VCaP (cell line): ENCODE measurements around the gene DNAH8.

Experiments used
- H3K27ac ChIP-seq: fragments of 450-650 bp; 2 replicates; pipeline ENCODE4 v1.5.1; 2017
- CTCF ChIP-seq: fragments of 450-650 bp; conservative IDR thresholded peaks from 2 replicates; pipeline ENCODE4 v1.5.1; 2017; ENCODE audit warnings: mild to moderate bottlenecking, moderate library complexity

The DNAH8 gene

GRCh38 chr6:38797391-38797790 lies 82.3 kb downstream of the DNAH8 start:
- TF ChIP-seq CTCF = no peak
- peak overlapping the region; percentile 100 for H3K27ac ChIP-seq

DNA sequence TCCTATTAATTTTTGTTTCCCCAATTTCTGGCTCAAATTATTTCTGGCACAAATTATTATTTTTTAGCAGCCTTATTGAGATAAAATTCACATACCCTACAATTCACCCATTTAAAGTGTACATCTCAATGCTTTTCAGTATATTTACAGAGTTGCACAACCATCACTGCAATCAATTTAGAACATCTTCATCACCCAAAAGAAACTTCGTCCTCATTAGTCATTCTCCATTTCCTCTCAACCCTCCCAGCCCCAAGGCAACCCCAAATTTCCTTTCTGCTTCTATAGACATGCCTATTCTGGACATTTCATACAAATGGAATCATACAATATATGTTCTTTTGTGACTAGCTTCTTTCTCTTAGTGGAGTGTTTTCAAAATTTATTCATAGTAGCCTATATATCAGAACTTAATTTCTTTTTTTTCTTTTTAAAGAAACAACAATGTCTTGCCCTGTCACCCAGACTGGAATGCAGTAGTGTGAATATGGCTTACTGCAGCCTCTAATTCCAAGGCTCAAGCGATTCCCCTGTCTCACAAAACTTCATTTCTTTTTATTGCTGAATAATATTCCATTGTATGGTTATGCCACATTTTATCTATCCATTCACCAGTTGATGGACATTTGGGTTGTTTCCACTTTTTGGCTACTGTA lies 84.5 kb downstream of the DNAH8 start:
- peak overlapping the region; percentile 100 for H3K27ac ChIP-seq

GRCh38 chr6:38801305-38801704 lies 86.2 kb downstream of the DNAH8 start:
- peak overlapping the region; percentile 81; the same call in 1 of the 2 replicates for H3K27ac ChIP-seq
- TF ChIP-seq CTCF = no peak

More for the DNA sequence above, 84.5 kb downstream of the DNAH8 start:
- TF ChIP-seq CTCF = no peak

DNA sequence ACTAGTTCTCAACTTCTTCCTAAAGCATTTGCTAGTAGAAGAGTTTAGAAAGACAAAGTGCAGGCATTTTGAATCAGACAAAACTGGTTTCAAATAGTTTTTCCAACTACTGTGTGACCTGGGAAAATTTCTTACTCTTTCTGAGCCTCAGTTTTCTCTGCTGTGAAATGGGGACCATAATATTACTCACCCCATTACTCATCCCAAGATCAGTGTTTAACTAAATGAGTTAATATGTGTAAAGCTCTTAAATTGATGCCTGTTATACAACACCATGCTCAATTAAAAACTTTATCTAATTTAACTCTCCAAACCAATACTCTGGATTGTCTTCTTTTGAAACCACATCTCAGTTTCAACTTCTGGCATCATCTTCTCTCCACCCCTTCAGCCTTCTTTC lies 87.4 kb downstream of the DNAH8 start:
- TF ChIP-seq CTCF = no peak
- H3K27ac ChIP-seq = peak overlapping the region; percentile 81

DNA sequence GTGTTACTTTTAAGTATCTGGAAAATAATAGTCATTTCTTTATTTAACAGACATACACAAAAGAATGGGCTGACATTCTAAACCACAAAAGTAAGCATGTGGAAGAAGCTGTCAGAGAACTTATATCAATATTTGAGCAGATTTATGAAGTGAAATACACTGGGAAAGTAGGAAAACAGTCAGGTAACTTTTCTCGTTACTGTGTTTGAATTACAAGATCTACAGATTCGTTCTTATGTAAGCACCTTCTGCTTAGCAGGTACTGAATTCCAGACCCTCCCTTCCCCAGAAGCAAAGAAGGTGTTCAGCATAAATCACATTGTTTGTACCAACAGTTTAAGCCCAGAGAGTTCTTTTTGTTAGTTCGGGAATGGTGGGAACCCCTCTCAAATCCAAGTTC lies 88.0 kb downstream of the DNAH8 start:
- H3K27ac ChIP-seq = peak overlapping the region; percentile 81
- no peak for TF ChIP-seq CTCF

DNA sequence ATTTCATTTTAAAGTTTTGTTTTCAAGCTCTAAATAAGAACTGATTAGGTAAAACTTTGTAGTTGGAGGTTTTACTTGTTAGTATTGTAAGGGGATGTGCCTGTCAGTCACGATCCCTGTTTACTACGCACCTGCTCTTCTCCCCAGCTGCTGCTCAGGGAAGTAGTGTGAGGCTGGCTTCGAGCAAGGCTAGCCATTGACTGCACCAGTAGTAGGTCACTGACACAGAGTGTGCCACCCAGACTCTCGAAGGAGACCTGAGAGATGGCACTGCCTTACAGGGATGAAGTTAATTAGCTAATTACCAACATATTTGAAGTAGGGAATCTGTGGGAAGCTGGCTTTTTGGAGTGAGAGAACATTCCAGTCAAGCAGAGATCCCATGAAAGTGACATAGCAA lies 89.2 kb downstream of the DNAH8 start:
- H3K27ac ChIP-seq = peak overlapping the region; percentile 81
- no peak for TF ChIP-seq CTCF

- TF ChIP-seq CTCF = peak; percentile 22; the same call in 1 of the 2 replicates
- peak overlapping the region; percentile 81 for H3K27ac ChIP-seq
Measured at GRCh38 chr6:38805127-38805655, 90.1 kb downstream of the DNAH8 start.
